Activated CD4-positive, alpha-beta T cell treated with anti-CD3 and anti-CD28 coated beads for 4 hours (primary cell): Measurements from ENCODE around the gene CYFIP1.

ENCODE experiments used
- DNase-seq, 2 donors: peaks; one replicate each; pipeline ENCODE4 v3.0.0-alpha.2; 2020

CYFIP1 gene

GRCh38 chr15:22887157-22887951 lies 92.8 kb downstream of the CYFIP1 start:
- no peak for DNase-seq

GRCh38 chr15:22885120-22885519 lies 95.0 kb downstream of the CYFIP1 start:
- DNase-seq: no peak

GRCh38 chr15:22884344-22884743 lies 95.8 kb downstream of the CYFIP1 start:
- DNase-seq: no peak

- DNase-seq: no peak
Measured at GRCh38 chr15:22883196-22883595, 97.0 kb downstream of the CYFIP1 start.

- no peak for DNase-seq
Measured at GRCh38 chr15:22881739-22882440, 98.3 kb downstream of the CYFIP1 start.

- no peak for DNase-seq
Measured at GRCh38 chr15:22880981-22881738, 99.0 kb downstream of the CYFIP1 start.

- DNase-seq: no peak
Measured at GRCh38 chr15:22880068-22880980, 99.8 kb downstream of the CYFIP1 start.

- DNase-seq: no peak
Measured at GRCh38 chr15:22878103-22878502, 102.1 kb downstream of the CYFIP1 start.

- no peak for DNase-seq
Measured at GRCh38 chr15:22877607-22878006, 102.6 kb downstream of the CYFIP1 start.

- DNase-seq: no peak
Measured at GRCh38 chr15:22877117-22877516, 103.1 kb downstream of the CYFIP1 start.

- DNase-seq: no peak
Measured at GRCh38 chr15:22874966-22875365, 105.2 kb downstream of the CYFIP1 start.

- DNase-seq: no peak
Measured at GRCh38 chr15:22874256-22874655, 105.9 kb downstream of the CYFIP1 start.

GRCh38 chr15:22873841-22874240 lies 106.3 kb downstream of the CYFIP1 start:
- DNase-seq: no peak

GRCh38 chr15:22872936-22873701 lies 107.0 kb downstream of the CYFIP1 start:
- DNase-seq: no peak

GRCh38 chr15:22871481-22872086 lies 108.6 kb downstream of the CYFIP1 start:
- DNase-seq: no peak

- DNase-seq: no peak
Measured at GRCh38 chr15:22870865-22871264, 109.3 kb downstream of the CYFIP1 start.

- no peak for DNase-seq
Measured at GRCh38 chr15:22869856-22870255, 110.3 kb downstream of the CYFIP1 start.

- DNase-seq: no peak
Measured at GRCh38 chr15:22868928-22869327, 111.2 kb downstream of the CYFIP1 start.

GRCh38 chr15:22868495-22868894 lies 111.7 kb downstream of the CYFIP1 start:
- DNase-seq: no peak

- DNase-seq: no peak
Measured at GRCh38 chr15:22867886-22868285, 112.3 kb downstream of the CYFIP1 start.

- DNase-seq: no peak
Measured at GRCh38 chr15:22866079-22866478, 114.1 kb downstream of the CYFIP1 start.
